Eye (tissue), 1 donor: ENCODE measurements around the gene ZNF583.
A peak's percentile ranks its signal among the peaks of the same experiment; 100 is the strongest.

Experiments used
- DNase-seq: peaks from one replicate; pipeline ENCODE4 v3.0.0-alpha.2; 2015

Gene ZNF583

DNA sequence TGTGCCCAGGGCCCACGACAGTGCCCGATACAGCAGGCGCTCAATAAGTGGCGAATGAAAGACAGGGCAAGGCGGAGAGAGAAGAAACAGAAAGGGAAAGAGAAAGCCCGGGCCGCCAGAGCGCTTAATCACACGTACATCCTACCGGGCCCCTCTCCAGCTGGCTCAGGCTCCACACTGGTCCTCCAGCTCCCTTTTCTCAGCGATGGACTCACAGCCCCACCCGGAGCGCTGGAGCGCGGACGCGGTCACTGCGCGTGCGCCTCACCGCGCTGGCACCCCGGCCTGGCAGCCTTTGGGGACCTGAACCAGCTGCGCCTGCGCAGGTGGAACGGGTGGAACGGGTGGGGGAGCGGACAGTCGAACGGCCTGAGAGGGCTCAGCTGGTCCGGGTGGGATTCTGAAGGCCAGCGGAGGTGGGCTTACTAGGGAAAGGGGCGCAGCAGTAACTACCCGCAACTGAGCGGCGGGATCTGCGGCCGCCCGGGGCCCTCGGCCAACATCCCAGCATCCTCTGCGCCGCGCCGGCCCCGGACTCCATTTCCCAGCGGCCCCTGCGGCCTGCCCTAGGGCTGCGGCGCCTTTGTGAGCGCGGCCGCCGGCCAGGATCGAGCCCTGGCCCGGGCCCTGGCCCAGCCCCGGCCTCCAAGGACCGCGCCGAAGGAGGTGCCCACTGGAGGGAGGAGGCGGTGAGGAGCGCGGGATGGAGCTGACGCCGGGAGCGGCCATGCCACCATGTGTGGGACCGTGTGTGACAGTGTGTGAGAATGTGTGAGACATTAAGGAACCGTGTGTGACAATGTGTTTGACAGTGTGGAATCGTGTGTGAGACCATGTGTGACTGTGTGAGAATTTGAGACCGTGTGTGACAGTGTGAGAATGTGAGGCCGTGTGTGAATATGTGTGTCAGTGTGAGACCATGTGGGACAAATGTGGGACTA lies at the start of gene ZNF583:
Gene ZNF583 (plus strand): TSS at position 569 of the 941 bp plus-strand sequence. CDS start 2,783 bp downstream, outside the sequence.
- DNase-seq = peak; percentile 97

DNA sequence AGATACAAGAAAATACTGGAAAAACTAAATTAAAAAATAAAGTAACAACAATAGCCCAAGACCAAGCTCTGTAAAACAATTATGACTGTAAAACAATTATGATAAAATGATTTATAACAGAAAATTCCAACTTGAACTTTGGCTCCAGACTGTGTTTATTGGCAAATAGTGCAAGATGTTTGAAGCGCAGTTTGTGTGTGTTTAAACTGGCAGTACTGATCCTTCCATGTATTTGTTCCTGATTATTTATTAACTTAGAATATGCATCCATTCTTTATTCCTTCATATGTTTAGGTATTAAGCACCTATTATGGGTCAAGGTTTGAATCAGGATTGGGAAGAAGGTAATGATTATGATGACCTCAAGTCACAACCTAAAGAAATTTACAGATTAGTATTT lies 48.6 kb upstream of the ZNF583 start:
- no peak for DNase-seq

DNA sequence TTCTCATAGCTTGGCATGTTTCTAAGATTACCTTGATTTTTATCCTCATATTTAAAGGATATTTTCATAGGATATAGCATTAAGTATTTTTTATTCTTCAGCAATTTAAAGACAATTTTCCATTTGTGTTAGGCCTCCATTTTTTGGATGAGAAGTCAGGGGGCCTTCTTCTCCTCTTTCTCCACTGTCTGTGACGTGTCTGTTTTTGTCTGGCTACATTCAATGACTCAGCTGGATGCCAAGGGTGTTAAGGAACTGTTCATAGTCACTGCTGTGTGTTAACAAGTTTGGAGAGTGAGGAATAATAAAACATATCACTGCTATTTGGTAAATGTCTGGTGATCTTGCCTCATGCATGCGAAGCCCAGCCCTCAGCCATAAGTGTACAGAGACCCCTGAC lies 47.2 kb upstream of the ZNF583 start:
- DNase-seq = no peak

DNA sequence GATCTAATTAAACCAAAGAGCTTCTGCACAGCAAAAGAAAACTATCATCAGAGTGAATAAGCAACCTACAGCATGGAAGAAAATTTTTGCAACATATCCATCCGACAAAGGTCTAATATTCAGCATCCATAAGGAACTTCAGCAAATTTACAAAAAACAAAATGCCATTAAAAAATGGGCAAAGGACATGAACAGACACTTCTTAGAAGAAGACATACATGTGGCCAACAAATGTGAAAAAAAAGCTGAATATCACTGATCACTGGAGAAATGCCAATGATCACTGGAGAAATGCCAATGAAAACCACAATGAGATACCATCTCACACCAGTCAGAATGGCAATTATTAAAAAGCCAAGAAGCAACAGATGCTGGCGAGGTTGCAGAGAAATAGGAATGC lies 43.3 kb upstream of the ZNF583 start:
- no peak for DNase-seq

DNA sequence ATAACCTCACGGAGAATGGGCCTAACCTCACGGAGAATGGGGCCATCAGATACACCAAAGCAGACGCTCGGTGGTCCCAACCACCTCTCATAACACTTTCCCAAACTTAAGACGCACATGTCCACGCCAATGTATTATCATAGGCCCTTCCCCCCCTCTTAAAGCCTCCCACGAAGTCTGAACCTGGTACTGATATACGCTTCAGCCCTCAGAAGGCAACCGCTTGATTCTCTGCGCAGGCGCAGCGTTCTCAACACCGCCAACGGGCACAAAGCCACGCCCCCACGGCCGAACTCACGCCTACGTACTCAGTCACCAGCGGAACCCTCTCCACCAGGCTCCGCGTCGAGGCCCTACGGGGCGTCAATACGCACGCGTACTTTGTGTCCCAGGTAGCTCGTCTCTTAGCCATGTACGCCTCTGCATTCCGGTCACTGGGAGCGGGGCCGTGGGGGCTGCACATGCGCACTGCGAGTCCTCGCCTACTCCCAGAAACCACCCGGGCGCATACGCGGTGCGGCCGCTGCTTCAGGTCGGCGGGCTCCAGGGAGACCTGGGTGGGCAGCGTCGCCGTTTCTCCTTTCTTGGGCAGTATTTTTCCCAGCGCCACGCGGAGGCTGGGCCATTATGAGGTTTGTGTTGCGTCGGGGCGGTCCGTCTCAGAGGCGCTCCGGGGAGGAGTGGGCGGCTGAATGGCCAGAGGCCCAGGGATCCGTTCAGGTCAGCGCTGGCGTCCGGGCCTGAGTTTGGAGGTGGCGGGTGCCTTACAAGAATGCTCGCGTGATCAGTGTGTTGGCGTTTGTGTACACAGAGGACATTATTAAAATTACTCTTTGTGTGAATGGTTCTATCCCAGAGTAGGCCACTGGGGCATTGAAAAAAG lies 36.1 kb upstream of the ZNF583 start:
- peak; percentile 99 for DNase-seq

DNA sequence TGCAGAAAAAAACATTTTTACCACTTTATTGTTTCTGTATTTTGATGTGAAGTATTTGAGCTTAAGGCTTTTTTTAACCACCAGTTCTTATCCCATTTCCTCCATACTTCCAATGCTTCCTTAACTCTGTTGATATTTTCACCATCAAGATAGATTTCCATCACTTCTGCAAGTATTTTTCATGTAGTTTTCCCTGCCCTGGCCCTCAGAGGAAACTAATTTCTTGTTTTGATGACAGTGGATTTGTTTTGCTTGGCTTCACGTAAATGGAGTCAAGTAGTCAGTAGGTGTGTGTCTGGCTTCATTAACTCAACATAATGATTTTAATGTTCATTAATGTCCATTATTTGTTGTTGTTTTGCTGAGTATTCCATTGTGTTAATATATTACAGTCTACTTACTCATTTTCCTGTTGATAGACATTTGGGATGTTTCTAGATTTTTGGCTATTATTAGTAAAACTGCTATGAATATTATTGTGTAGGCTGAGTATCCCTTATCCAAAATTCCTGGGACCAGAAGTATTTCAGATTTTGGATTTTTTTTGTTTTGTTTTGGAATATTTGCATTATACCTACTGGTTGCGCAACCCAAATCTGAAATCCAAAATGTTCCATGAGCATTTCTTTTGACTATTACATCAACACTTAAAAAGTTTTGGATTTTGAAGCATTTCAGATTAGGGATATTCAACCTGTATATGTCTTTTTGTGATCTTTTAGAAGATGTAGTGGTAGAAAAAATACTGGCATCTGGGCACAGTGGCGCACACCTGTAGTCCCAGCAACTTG lies 34.1 kb upstream of the ZNF583 start:
- no peak for DNase-seq

DNA sequence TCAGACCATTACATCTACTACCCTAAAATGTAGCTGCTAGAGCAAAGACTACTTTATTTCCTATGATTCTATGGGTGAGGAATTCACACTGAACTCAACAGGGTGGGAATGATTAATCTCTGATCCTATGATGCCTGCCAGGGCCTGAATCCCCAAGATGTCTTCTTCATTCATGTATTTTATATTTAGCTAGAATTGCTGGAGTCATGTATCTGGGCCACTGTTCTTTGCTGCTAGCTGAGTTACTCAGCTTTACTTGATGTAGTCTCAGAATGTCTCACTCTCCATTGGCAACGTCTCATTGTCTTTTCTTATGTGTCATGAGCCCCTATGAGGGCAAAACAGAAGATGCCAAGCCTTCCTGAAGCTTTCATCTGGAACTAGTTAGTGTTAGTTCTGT lies 31.9 kb upstream of the ZNF583 start:
- no peak for DNase-seq

DNA sequence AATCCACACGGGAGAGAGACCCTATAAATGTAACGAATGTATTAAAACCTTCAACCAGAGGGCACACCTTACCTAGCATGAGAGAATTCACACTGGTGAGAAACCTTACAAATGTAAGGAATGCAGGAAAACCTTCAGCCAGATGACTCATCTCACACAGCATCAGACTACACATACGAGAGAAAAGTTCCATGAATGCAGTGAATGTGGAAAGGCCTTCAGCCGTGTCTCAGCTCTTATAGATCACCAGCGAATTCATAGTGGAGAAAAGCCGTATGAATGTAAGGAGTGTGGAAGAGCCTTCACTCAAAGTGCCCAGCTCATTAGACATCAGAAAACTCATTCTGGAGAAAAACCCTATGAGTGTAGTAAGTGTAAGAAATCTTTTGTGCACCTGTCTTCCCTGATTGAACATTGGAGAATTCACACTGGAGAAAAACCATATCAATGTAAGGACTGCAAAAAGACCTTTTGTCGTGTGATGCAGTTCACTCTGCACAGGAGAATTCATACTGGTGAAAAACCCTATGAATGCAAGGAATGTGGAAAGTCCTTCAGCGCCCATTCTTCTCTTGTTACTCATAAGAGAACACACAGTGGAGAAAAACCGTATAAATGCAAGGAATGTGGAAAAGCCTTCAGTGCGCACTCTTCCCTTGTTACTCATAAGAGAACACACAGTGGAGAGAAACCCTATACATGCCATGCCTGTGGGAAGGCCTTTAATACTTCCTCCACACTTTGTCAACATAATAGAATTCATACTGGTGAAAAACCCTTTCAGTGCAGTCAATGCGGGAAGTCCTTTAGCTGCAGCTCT lies 26.8 kb upstream of the ZNF583 start:
- no peak for DNase-seq

DNA sequence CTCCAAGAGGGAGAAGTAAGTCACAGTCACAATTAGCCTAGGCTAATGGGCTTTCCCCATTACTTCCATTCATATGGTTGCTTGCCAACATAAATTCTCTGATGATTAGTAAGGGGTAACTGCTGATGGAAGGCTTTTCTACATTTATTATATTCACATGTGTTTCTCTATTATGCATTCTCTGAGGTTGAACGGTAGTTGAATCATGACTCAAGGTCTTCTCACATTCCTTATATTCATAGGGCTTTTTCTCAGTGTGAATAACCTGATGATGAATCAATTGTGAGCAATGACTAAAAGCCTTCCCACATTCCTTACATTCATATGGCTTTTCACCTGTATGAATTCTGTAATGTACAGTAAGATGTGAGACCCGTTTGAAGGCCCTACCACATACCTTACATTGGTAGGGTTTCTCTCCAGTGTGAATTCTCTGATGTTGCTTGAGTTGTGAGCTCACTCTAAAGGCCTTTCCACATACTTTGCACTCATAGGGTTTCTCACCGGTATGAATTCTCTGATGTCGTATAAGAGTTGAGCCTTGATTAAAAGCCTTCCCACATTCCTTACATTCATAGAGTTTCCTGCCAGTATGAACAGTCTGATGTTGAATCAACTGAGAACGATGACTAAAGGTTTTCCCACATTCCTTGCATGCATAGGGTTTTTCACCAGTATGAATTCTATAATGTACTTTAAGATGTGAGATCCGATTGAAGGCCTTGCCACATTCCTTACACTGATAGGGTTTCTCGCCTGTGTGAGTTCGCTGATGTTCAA lies 20.1 kb upstream of the ZNF583 start:
- no peak for DNase-seq

DNA sequence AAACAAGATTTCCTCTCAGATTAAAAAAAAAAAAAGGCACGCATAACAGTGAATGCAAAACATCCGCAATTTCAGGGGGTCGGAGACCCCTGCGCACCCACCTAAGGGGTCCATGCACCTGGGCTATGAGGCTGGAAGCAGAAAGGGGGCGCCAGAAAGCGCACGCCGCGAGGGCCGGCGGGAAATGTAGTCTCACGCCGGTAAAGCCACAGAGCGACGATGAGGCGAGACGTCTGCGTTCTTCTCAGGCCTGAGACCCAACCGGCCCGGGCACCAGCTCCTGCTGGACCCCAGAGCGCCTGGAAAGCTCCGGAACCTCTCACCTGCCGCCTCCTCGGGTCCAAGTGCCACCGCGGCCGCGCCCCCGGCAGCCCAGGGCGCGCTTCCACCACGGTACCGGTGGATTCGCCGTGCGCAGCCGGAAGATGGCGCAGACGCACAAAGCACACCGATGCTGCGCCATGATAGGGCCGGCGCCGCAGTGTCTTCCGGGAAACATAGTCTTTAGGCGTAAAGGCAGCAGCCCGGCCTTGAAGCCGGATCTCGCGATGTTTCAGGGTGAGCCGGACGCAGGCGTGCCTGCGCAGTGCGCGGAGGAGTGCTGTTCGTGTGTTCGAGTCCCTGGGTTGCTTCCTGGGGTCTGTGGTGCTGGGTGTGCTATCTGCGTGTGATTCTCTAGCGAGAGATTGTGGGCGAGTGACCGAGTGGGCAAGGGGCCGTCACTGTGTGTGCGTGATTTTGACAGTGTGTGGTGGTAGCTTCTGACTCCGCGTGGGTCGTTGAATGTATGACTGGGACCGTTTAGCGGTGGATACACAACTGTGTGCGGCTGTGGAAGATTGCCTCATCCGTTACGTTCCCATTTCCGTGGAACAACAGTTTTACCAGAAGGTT lies 10.8 kb upstream of the ZNF583 start, which contains the start of gene ZNF582:
Gene ZNF582 (minus strand): TSS at position 416 of the 894 bp plus-strand sequence. CDS start 1,782 bp downstream, outside the sequence.
- DNase-seq = peak; percentile 99

DNA sequence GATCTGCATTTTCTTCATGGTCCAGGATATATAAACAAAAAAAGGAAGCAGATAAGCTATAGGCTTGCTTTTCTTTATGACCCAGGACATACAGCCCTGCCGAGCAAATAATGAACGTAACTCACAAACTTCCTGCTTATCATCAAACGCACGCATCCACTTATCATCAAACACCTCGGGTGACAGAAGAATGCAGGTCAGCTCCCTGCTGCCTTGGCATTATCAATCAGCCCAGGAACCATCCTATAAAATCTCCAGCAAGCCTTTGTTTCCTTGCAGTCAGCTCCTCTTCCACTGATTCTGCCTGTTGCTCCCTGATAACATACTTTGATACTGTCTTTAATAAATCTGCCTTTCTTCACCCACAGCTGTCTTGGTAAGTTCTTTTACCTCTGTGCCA lies 5.3 kb upstream of the ZNF583 start:
- DNase-seq = no peak

DNA sequence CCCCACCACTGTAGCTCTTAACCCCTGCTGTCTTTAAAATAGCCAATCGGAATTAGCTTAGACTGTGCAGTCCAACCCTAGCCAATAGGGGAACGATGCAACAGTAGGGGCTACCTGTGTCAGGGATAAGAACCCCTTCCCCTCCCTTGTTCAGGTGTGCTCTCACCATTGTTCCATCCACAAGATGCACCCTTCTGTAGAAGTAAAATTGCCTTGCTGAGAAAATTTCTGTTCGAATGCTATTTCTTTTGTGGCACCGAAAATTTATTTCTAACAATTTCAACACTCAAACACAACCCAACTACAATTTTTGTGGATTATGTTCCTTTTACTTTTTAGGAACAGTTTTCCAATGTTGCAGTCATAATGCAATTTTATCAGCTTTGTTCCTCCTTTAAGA lies 3.6 kb upstream of the ZNF583 start:
- no peak for DNase-seq

DNA sequence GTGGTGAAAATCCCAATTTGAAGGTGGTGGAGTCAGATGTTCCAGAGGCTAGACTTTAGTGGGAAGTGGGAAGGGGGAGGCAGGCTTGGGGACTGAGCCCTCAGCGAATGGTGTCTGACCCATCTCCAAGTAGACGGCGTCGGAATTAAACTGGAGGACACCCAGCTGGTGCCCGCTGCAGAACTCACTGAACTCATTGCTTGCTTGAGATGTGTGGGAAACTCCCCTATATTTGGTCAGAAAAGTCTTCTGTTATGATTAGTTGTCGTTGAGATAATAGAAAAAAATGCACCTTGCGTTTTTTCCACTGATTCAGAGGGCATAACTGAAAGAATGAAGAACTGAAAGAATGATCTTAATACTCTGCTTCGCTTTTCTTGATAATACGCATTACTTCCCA lies 871 bp upstream of the ZNF583 start:
- DNase-seq = no peak

DNA sequence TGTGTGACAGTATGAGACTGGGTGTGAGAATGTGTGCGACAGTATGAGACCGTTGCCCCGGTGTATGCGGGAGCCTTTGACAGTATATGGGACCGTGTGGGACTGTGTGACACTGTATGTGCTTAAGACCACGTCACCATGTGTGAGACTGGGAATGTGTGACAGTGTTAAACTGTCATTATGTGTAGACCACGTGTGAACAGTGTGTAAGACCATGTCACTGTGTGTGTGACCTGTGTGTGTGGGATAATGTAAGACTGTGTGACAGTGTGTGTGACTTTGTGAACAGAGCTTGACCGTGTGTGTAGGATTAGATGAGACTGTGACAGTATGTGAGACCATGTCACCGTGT lies 549 bp downstream of the ZNF583 start:
- no peak for DNase-seq

DNA sequence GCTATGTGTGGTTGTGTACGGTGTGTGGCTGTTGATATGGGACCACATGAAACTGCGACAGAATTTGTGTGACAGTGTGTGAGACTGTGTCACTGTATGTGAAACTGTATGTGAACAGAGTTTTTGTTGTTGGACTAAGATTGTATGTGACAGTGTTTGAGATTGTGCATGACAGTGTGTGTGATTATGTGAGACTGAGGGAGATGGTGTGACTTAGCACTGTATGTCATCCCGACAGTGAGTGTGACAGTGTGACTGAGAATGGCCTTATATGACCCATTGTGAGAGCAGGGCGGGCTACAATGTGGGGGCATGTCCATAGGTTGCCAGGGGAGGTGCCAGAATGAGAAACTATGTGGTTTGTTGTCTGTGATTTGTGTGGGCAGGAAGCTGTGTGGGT lies 930 bp downstream of the ZNF583 start:
- no peak for DNase-seq

DNA sequence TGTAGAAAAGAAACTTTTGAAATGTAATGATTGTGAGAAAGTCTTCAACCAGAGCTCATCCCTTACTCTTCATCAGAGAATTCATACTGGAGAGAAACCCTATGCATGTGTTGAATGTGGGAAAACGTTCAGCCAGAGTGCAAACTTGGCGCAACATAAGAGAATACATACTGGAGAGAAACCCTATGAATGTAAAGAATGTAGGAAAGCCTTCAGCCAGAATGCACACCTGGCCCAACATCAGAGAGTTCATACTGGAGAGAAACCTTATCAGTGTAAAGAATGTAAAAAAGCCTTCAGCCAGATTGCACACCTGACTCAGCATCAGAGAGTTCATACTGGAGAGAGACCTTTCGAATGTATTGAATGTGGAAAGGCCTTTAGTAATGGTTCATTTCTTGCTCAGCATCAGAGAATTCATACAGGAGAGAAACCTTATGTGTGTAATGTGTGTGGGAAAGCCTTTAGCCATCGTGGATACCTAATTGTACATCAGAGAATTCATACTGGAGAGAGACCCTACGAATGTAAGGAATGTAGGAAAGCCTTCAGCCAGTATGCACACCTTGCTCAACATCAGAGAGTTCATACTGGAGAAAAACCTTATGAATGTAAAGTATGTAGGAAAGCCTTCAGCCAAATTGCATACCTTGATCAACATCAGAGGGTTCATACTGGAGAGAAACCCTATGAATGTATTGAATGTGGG lies 19.3 kb downstream of the ZNF583 start:
- DNase-seq = no peak

DNA sequence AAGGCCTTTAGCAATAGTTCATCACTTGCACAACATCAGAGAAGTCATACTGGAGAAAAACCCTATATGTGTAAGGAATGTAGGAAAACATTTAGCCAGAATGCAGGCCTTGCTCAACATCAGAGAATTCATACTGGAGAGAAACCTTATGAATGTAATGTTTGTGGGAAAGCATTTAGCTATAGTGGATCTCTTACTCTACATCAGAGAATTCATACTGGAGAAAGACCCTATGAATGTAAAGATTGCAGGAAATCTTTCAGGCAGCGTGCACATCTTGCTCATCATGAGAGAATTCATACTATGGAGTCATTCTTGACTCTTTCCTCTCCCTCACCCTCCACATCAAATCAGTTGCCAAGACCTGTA lies 19.8 kb downstream of the ZNF583 start:
- no peak for DNase-seq

DNA sequence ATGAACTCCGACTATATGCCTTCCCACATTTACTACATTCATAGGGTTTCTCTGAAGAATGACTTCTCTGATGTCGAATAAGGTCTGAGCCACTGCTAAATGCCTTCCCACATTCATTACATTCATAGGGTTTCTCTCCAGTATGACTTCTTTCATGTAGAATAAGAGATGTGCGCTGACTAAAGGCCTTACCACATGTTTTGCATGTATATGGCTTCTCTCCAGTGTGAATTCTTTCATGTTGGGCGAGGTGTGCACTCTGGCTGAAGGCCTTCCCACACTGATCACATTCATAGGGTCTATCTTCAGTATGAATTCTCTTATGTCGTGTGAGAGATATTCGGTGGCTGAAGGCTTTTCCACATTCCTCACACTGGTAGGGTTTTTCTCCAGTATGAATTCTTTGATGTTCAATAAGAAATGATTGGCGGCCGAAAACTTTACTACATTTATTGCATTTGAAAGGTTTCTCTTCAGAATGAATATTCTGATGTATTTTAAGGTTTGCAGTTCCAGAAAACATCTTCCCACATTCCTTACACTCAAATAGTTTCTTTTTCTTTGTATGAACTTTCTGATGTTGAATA lies 37.2 kb downstream of the ZNF583 start:
- DNase-seq = no peak

DNA sequence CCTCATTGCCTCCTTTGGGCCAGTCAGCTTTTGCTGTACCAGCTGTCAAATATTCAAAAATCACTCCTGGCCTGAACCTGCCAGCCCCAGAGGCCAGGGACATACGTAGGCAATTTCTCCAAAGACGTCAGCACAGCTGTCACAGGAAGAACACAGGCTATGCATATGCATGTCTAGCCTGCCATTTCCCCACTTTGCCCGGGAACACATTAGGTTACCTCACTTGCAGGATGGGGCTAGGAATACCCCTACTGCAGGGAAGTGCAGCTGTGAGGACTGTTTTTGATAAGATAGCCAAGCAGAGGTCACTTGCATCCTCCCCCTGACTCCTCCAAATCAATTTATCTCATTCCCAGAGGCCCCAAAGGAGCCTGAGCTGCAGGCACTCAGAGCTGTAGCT lies 70.2 kb downstream of the ZNF583 start:
- DNase-seq = peak; percentile 65
